Measurements from ENCODE around the gene SP140L.
"Not testable (repeated sequence)": the region's sequence is repeated elsewhere in the genome, so short reads cannot be mapped to it uniquely, and the experiment has no call there.

GRCh38 chr2:230310792-230311191, 16.2 kb upstream of the SP140L start:
- TF ChIP-seq POLR2A, CTCF (IDR thresholded peaks at IDR 0.05): not testable (repeated sequence)
